NCI-H2107 (cell line): ENCODE results near the gene TMEM163.
"Not testable (repeated sequence)": the region's sequence is repeated elsewhere in the genome, so short reads cannot be mapped to it uniquely, and the experiment has no call there.

Source experiments
- DNase-seq: peaks from one replicate; lab custom pipeline; 2025; lab: John Stamatoyannopoulos, UW

The TMEM163 gene

DNA sequence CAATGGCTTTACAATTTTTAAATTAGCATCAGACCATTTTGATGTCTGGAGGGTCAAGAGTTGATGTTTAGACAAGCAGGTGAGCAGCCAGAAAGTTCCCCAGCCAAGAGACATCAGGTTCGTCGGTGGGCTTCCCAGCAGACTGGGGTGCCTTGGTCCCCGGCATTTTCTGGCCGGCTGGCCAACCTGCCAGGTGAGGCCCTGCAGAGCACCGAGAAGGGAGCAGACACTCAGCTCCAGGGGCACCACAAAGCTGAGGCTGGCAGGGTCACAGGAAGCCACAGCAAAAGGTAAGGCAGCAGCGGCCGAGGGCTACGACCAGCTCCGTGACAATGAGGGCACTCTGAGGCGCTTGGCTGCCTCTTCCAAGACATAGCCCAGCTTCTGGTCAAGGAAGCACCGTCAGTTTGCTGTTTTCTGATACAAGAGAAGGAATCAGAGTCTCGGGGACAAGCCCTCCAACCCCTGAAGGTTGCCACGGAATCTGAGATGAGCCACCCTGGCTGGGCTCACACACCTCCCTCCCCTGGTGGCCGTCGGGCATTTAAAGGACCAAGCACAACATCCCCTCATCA, 235.9 kb downstream of the TMEM163 start:
- DNase-seq, result no peak

DNA sequence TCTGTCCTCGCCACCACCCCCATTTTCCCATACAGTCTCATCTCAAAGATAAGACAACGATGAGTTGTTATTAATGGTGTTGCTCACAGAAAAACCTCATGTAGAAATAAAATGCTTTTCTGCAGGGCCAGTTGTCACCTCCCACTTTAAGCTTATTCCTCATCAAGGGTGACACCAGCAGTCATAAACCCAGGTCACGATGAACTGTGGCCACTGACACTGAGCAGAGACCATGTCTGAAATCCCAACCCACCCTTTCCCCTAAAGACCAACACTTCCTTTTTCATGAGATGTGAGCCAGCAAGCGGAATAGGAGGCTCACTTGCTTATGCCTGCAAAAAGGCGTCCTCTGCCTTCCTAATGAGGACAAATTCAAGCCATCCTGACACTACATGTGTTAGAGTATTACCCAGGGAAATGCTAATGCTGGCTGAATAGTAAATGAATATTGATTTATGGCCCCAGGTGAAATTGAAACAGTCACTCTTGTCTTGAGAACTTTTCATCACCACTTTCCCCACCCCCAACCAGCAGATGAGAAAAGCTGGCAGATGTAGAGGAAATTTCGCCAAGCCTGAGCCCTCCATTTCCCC, 236.6 kb downstream of the TMEM163 start:
- no peak for DNase-seq

DNA sequence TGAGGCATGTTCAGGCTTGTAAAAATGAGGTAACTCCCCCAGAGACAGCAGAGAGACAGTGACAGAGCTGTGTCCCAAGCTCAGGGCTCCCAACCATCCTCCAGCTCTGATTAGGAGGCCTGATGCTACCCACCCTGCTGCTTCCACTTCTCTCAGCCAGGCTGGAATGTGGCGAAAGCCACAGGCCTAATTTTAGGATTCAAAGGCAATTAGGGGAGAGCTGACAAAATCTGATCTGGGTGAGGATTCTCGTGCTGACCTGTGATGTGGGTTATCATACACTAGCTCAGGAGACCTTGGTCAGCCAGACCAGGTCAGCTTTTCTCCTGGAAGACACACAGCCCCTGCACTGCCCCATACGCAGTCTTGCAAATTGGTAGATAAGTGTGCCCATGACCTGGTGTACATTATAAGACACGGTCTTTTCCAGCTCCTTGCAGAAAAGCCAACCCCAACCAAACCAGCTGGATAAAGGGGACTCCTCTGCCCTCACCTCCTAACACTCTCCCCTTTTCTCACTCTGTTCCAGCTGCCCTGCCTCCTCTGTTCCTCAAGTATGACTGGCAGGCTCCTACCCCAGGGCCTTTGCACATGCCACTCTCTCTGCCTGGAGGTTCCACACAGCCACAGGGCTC, 239.0 kb downstream of the TMEM163 start:
- no peak for DNase-seq

DNA sequence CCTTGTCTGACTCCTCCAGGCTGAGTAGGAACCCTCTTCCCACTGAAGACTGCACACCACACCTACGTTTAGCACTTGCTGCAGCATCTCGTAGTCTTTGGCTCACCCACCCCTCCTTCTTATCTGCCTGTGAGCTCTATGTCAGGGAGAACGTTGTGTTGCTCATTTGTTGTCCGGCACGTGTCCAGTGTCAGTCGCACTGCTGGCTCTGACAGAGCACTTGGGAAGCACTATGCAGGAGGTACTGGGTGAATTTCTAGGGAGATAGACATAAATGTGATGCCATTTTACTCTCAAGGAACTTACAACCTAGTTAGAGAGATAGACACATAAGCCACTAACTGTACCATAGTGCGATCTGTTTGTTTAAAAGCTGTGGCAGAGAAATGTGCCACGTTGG, 241.8 kb downstream of the TMEM163 start:
- not testable (repeated sequence) for DNase-seq

DNA sequence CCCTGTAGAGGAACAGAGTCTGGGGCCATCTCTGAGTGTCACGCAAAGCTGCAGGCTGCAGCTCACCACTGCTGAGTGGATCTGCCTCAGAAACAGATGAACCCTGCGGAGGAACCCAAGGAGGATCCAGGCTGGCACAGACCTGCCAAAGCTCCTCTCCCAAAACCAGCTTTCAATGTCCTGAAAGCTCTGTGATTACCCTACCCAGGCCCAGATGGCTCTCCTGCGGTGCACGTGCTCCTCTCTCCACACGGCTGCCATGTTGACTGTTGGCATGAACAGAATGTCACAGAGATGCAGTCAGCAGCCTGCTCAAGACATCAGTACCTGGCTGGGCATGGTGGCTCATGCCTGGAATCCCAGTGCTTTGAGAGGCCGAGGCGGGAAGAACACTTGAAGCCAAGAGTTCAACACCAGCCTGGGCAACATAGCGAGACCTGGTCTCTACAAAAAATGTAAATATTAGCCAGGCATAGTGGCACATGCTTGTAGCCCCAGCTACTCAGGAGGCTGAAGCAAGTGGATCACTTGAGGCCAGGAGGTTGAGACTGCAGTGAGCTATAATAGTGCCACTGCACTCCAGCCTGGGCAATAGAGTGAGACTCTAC, 248.1 kb downstream of the TMEM163 start:
- DNase-seq, result no peak

DNA sequence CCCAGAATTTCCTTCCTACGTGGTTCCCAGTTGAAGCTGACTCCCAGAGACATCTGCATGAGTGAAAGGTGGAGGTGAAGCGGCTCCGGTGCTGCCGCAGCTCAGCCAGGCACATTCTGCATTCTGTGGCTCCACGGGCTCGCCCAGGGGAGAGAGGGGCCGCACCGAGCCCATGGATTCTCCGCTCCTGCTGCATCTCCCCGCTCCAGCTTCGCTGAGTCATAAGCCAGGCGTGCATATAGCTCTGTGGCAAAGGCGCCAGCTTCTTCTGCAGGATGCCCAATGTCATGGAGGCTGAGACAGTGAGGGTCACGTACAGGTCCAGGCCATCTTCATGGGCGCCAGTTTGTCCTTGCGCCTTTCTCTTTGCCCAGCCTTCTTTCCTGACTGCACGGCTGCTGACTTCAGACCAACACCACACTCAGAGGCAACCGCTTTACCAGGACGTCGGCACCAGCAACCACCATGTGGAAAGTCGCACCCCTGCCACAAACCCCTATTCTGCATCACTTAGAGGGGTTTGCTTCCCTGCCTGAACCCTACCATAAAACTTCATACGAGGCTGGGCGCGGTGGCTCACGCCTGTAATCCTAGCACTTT, 249.2 kb downstream of the TMEM163 start:
- no peak for DNase-seq

DNA sequence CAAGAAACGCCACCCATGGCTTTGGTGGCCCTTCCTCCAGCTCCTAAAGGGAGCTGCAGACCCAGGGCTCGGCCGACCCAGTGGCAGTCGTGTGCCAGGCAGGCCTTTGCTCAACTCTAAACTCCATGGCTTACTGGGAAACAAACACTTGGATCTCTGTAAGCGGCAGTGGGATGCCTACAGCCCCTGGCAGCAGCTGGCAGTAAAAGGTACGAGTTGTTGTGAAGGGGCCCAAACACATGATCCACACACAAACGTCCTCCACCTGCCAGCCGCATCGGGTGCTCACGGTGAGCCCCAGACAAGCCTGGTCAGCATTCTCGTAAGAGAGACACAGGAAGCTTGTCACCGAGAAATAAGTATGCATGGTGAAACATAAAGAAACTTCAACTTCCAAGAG, 250.0 kb downstream of the TMEM163 start:
- DNase-seq, result no peak

DNA sequence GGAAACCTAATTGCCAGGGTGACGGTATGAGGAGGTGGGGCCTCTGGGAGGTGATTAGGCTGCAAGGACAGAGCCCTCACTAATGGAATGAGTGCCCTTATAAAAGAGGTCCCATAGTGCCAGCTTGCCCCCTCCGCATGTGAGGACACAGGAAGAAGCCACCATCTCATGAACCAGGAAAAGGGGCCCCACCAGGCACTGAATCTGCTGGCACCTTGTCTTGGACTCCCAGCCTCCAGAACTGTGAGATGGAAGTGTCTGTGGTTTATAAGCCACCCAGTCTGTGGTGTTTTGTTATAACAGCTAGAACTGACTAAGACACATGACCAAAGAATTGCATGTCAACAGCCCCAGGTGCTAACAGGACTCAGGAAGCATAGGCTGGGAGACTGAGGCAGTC, 250.6 kb downstream of the TMEM163 start:
- no peak for DNase-seq

DNA sequence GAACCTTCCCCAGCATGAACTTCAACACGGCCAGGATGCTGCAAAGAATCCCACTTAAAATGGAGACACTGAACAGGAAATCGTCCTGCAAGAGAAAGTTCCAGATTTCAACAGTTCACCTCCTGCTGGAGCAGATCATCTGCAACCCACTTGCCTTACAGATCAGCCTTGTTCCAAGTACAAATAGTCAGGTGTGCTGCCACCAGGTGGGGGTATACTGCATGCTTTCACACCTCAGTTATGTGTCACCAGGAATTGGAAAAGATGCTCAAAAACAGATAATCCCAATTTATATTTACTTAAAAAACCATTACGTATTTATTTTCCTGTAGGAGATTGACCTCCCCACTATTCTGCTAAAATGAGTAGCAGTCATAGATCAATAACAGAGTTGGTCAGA, 252.7 kb downstream of the TMEM163 start:
- no peak for DNase-seq

DNA sequence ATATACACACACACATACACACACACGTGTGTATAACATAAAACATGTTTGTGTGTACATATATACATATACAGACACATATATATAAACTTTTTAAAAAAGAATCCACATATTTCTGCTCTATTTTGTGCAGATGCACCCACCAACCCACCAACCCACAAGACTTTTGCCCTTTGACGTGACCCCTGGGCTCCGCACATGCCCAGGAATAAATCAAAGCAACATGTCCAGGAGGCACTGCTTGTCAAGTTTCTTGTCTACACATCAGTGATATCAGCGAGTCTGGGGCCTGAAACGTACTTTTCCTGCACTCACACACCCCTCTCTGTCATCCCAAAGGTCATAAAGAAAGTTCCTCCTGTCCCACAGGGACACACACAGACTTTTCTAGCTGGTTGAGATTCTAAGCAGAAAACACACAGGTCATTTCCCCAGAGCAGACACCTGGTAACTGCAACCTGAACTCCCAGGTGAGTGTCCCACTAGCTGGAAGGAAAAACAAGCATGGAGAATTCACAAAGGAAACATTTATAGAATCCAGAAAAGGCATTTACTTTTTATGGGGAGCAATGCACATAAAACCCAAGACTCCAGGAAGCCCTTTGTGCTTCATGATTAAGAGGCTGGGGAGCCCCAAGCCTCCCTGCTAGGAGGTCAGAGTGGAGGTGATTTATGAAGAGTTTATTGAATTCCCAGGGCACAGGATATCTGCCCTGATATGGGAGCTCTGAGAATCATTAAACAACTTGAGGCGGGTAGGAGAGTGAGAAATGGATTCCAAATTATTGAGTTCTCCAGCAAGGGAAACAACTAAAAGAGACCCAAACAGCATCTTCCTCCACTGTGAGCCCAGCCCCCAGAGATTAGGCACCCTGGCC, 253.3 kb downstream of the TMEM163 start:
- no peak for DNase-seq

DNA sequence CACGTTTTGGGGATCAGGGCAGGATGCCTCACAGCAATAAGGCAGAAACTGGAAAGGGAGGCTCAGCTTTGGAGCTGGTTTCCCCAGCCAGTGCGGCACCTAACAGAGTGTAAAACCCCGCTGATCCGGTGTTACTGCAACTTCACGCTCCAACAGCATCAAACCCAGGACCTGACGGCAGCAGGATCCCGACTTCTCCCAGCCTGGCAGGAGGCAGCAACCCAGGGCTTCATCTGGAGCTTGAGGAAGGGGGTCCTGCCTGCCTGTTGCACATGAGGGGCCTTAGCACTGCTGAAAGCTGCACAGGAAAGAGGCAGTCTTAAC, 255.1 kb downstream of the TMEM163 start:
- no peak for DNase-seq

DNA sequence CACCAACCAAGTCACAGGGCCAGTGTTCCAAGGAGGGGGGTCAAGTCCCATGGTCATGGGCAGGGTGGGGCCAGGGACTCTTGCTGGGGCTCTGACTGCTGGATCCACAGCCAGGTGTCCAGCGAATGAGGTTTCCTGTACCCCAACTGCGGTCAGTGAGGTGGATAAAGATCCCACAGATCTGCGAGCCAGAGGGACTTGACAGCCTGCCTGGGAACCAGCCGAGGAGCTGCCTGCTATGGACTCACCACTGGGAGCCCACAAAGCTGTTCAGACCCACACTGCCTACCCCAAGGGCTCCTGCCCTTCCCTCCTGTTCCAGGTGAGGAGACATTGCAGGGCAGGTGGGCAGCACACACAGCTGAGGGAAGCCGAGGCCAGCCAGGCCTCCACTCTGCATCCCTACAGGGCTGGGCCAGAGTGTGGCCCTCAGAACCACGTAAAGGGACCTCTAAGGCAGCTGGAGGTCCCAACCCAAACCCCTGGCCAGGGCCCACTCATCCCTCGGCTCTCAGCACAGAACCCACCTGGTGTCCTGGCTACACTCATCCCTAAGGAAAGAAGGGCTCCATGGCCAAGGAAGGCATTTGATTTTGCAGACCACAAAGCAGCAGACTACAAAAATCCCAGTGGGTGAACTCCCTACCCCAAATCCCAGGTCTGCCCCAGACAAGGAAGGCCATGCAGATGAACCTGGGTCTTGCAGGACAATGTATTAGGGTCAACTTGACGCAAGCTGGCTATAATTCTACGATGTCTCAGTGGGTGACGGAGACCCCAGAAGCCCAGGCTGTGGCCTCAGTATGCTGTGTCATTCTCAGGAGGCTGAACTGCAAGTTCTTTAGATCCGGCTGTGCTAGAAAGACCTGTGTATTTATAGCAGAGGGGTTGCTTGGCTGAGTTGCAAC, 255.8 kb downstream of the TMEM163 start:
- no peak for DNase-seq

DNA sequence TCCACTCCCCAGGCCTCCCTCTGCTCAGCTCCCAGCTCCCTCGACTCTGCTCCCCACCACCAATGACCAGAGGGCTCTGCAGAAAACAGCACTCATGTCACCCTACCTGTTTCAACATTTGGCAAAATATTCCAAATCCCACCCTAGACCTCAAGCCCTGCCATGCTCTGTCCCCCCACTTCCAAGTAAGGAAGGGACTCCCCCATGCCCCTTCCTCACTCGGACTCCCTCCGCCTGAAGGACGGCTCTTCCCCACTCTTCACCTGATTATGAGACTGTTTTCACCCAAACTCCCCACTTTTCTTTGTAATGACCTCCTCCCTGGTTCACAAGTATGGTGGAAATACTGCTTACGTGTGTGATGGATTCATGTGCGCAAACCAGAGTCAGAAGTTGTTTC, 256.5 kb downstream of the TMEM163 start:
- DNase-seq, result no peak

DNA sequence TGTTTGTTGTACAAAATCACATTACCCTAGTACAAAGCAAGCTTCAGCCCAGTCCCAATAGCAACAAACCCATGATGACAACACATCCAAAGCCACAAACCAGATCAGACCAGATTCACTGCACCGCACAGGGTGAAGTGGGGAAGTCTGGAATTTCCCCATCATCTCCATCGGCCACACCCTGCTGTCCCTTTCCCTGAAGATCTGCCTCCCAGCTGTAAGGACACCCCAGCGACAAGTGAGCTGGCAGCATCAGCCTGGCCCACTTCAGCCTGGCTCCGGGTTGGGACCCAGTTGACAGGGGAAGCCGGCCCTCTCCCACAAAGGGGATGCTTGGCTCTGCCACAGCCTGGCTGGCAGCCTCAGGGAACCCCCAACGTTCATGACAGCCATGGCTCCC, 257.3 kb downstream of the TMEM163 start:
- no peak for DNase-seq

DNA sequence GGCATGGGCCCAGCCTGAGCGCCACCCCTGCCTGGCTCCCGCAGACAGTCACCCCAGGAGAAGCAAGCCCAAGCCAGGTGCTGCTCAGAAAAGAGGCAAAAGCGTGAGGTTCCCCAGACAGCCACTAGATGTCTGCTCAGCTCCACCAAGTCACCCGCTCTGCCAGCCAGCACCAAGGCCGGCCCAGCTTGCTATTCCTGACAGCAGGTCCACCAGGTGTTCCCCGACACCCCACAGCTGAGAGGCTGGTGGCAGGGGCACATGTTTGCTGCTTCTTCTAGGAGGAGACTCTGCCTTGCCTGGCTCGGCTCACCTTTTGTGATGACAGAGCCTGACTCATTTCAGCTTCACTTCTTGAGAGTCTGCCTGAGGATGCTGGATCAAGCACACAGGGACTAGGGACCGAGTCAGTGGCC, 258.2 kb downstream of the TMEM163 start:
- peak; percentile 65 for DNase-seq

DNA sequence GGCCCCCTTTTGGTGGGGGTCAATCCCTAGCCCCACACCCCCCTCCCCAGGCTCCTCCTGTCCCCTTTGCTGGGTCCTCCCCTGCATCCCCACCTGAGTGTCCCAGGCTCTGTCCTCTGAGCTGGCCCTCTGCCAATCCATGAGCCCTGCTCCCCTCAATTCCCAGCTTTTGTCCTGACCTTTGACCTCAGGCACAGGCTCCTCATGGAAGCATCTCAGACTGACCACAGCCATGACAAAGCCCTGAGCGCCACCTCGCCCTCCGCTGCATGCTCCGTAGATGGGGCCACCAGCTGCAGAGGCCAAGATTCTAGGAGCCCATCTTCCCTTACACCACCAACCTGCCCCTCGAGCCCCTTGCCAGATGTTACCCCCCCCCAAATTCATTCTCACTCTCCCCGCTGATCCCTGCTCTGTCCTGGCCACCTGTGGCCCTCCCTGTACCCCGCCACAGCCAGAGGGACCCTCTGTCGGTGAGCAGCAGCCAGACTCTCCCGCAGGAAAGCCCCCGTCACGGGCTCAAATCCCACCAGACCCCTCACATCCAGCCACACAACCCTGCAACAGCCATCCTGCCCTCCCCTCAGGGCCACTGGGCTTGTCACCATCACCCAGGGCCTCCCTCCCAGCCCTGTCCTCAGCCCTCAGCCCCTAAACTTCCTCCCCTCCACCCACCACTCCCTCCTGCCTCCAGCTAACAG, 258.9 kb downstream of the TMEM163 start:
- DNase-seq, result no peak

DNA sequence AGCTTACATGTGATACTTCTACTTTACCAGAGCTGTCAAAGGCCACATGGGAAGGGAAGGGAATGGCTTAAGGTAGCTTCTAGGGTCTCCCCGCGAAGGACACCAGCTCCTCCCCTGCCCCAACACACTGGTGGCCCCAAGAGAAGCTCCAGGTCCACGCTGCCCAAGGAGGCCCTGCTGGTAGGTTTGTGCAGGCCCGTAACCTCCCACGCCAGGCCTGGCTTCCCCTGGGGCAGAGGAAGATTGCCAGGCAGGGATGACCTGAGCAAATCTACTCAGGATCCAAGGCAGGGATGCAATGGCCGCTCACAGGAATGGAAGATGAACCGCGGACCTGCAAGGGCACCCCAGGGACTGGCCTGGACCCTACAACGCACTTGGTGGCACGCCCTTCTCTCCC, 259.9 kb downstream of the TMEM163 start:
- DNase-seq, result no peak

DNA sequence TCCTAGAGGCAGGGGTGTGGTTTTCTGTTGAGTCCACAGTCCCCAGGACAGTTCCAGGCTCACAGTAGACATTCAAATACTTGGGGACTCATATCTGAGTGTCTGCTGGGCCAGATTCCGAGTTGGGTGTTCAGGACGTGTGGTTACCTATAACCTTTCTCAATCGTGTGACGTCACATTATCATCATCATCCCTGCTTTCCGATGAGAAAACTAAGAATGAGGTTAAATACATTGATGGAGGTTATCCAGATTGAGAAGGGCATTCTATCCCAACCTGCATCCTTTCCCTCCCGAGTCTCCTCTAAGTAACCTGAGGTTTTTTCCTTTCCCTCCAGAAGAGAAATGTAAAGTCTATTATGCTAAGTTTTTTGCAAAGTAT, 260.3 kb downstream of the TMEM163 start:
- DNase-seq, result no peak

DNA sequence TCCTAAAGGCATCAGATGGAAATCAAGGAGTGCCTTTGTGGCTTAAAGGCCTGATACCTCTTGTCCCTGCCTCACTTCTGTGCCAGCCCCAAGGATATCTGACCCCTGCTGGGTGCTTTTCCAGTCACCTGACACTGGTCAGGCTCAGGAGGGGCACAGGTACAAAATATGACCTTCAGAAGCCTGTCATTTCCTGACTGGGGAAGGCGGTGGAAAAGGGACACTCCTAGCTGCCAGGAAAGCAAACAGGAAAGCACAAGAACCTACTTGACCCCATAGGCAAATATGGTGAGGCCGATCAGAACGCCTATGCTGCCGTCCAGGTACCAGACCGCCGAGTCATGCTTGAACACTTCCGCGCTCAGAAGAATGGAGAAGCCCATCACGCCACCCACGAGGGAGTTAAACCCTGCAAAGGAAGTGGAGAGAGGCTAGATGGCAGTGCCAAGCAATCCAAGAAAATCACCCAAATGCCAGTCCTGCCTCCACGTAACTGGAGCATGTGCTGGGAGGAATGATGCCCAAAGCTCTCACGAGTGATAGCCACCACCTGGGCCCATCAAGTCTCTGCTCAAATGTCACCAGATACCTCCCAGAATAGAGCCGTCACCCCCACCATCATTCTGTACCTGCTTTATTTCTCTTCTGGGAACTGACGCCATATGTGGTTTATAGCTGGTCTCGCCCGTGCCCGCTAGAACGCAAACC, 260.9 kb downstream of the TMEM163 start:
- no peak for DNase-seq

DNA sequence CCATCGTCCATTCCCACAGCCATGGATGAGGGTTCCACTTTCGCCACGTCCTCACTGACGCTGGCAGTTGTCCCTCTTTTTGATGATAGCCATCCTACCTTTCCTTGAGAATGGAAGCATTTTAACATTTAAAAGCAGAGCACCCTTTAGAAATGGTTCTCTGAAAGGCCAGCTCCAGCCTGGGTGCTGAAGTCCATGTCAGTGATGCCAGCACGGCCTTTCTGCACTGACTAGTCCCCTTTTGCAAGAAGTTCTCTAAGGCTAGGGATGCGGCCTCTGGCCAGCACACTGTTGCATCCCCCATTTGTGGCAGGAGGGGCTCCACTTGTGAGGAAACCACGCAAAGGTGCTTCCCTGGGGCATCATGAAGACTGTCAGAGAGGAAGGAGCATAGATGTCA, 261.4 kb downstream of the TMEM163 start:
- no peak for DNase-seq
